Upper lobe of left lung (tissue), 4 donors: Measurements from ENCODE around the gene SACS.

Source experiments
- CTCF ChIP-seq, 6 experiments: fragments of 450-650 bp in 4 of 6; fragments of 200-600 bp in 2 of 6; sonication (generic) in 2 of 6; IDR thresholded peaks; one replicate each; pipeline ENCODE4 v1.5.1; 2016 to 2019; ENCODE audit warnings: antibody characterized with exemption in 6 of 6
- EP300 ChIP-seq, 4 donors: sonication (generic); formaldehyde crosslinking; IDR thresholded peaks; one replicate each; pipeline ENCODE4 v1.5.1; 2017; ENCODE audit warnings: antibody characterized with exemption in 4 of 4, control low read depth in 2 of 4
- POLR2AphosphoS5 ChIP-seq, 2 donors: sonication (generic); formaldehyde crosslinking; IDR thresholded peaks; one replicate each; pipeline ENCODE4 v1.5.1; 2017; ENCODE audit warnings: antibody characterized with exemption in 2 of 2

DNA sequence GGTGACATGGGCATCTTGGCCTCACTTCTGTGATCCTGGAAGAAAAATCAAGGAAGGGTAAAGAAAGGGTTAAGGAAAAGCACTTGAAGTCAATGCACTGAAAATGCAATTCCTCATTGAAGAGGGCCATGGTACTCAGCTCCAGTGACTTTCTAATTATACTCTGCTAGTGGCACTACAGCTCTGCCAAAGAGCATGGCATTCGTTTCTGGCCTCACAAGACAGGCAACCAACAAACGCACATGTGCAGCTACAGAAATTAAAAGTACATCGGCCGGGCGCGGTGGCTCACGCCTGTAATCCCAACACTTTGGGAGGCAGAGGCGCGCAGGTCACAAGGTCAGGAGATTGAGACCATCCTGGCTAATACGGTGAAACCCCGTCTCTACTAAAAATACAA lies 21.8 kb downstream of the SACS start:
- TF ChIP-seq EP300 (IDR thresholded peaks at IDR 0.05) (no peak), CTCF (IDR thresholded peaks at IDR 0.05) (no peak), POLR2AphosphoS5 (IDR thresholded peaks at IDR 0.05) (no peak)
